Small intestine (tissue), 7 donors: Measurements from ENCODE around the gene PCDHGC4. TPM values are rescaled to one million over a fixed set of nuclear protein-coding genes. Genes with fewer than 3 reads are reported as not detected.

ENCODE experiments used
- DNase-seq, 2 donors: peaks; one replicate each; pipeline versions ENCODE4 v3.0.0 to v3.0.0-alpha.2; 2013
- FAIRE-seq: peaks from 2 replicates; lab custom pipeline; 2012; peaks lifted over from hg19 to GRCh38; lab: Jason Lieb, UNC
- H3K27ac ChIP-seq, 3 donors: one replicate each; pipeline ENCODE4 v1.5.1; 2013; ENCODE audit warnings: low read length in 2 of 3, mild to moderate bottlenecking in 2 of 3, control low read depth in 1 of 3, inconsistent platforms in 1 of 3, low read depth in 1 of 3, moderate library complexity in 1 of 3
- H3K27me3 ChIP-seq, 3 donors: one replicate each; pipeline ENCODE4 v1.6.1; 2013; ENCODE audit warnings: low read length in 3 of 3, inconsistent platforms in 1 of 3; ENCODE audit not compliant: control insufficient read depth in 3 of 3, insufficient read depth in 3 of 3
- H3K36me3 ChIP-seq, 3 donors: one replicate each; pipeline ENCODE4 v1.6.1; 2013; ENCODE audit warnings: low read length in 3 of 3, inconsistent platforms in 1 of 3, low read depth in 1 of 3, mild to moderate bottlenecking in 1 of 3, moderate library complexity in 1 of 3; ENCODE audit not compliant: control insufficient read depth in 3 of 3, insufficient read depth in 2 of 3
- H3K4me1 ChIP-seq, 3 donors: one replicate each; pipeline ENCODE4 v1.6.1; 2013; ENCODE audit warnings: low read length in 2 of 3, inconsistent platforms in 1 of 3, low read depth in 1 of 3, mild to moderate bottlenecking in 1 of 3, moderate library complexity in 1 of 3; ENCODE audit not compliant: control insufficient read depth in 3 of 3, insufficient read depth in 2 of 3
- H3K4me3 ChIP-seq, 3 donors: one replicate each; pipeline ENCODE4 v1.5.1; 2013; ENCODE audit warnings: low read length in 3 of 3, control low read depth in 1 of 3, inconsistent platforms in 1 of 3, low read depth in 1 of 3, mild to moderate bottlenecking in 1 of 3, moderate library complexity in 1 of 3
- H3K9me3 ChIP-seq, 2 donors: one replicate each; pipeline ENCODE4 v1.6.1; 2013; ENCODE audit warnings: low read depth in 1 of 2, low read length in 1 of 2; ENCODE audit not compliant: control insufficient read depth in 2 of 2, insufficient read depth in 1 of 2
- WGBS, 3 donors: extraction: QIAGEN DNeasy Blood & Tissue Kit; methylation state at CpG; one replicate each; pipeline ENCODE4 v1.1.7; 2013; 5-methylcytosine and 5-hydroxymethylcytosine counted together
- polyA plus RNA-seq, 4 donors: library from polyadenylated mRNA; stranded (reverse) in 3 of 4; unstranded in 1 of 4; fragments of 200-250 nt in 3 of 4; fragments of 120-200 nt in 1 of 4; gene quantifications; one replicate each; pipeline versions ENCODE4 v1.2.1 to v1.2.3, GENCODE V29; 2013
- donor health status: healthy with polysubstance abuse.
- donor health status: control.
- donor health status: control.
- donor health status: Bipolar disorder and iron deficiency.
- donor health status: healthy.

Gene PCDHGC4
- polyA plus RNA-seq, 4 donors, result 0.34 TPM; not detected in 2

- Histone ChIP-seq H3K4me3 (no peak overlapping the region), H3K36me3 (peaks cover 9 to 41% (median 38%) of the 10 kb centered on the region in 3 donors), H3K27me3 (no peaks in the 10 kb centered on the region)
Observed at GRCh38 chr5:141532726-141533125, 47.9 kb downstream of the PCDHGC4 start.

GRCh38 chr5:141533897-141534296, 49.1 kb downstream of the PCDHGC4 start:
- peaks cover 5 to 34% (median 30%) of the 10 kb centered on the region in 3 donors for H3K36me3 ChIP-seq
- WGBS, 3 donors, result 100% methylated on average over 1 of the region's 1 CpG
- FAIRE-seq (no peak), DNase-seq (no peak)
- no peaks in the 10 kb centered on the region for H3K9me3 ChIP-seq
- no peaks in the 10 kb centered on the region for H3K27me3 ChIP-seq
- no peaks in the 10 kb centered on the region for H3K4me1 ChIP-seq
- H3K27ac ChIP-seq, result no peak overlapping the region
- no peak overlapping the region for H3K4me3 ChIP-seq

More at GRCh38 chr5:141532726-141533125, 47.9 kb downstream of the PCDHGC4 start:
- Histone ChIP-seq H3K4me1 (no peaks in the 10 kb centered on the region), H3K27ac (no peak overlapping the region), H3K9me3 (no peaks in the 10 kb centered on the region)
- 96 to 100% (median 100%) methylated on average over 1 of the region's 1 CpG for WGBS, 3 donors
- DNase-seq (no peak), FAIRE-seq (no peak)

- Histone ChIP-seq H3K27me3 (no peaks in the 10 kb centered on the region), H3K4me1 (no peaks in the 10 kb centered on the region), H3K36me3 (peaks cover 5 to 30% (median 26%) of the 10 kb centered on the region in 3 donors), H3K9me3 (no peaks in the 10 kb centered on the region), H3K4me3 (no peak overlapping the region), H3K27ac (no peak overlapping the region)
- FAIRE-seq (no peak), DNase-seq (no peak)
- 93 to 99% (median 96%) methylated on average over 4 of the region's 4 CpGs for WGBS, 3 donors
Observed at GRCh38 chr5:141534492-141535213, 49.8 kb downstream of the PCDHGC4 start.

Other genes with a start within 250 kb of the PCDHGC4 start
- 1 to 10 TPM in 2 of 4 donors, under 1 TPM in 2; 0.22 to 1.7 (median 0.65) TPM for gene PCDHB15, start 239.6 kb upstream of the PCDHGC4 start, polyA plus RNA-seq
- under 1 TPM in 3 of 4 donors, not detected in 1; 0.12 to 0.45 (median 0.15) TPM for gene SLC25A2, start 181.0 kb upstream of the PCDHGC4 start, polyA plus RNA-seq
- gene TAF7, start 164.2 kb upstream of the PCDHGC4 start, polyA plus RNA-seq, result 10 to 100 TPM; 58.8 to 91.9 (median 66.1) TPM
- under 1 TPM in 3 of 4 donors, not detected in 1; 0.10 to 0.27 (median 0.13) TPM for gene PCDHGA1, start 154.5 kb upstream of the PCDHGC4 start, polyA plus RNA-seq
- under 1 TPM in 3 of 4 donors, not detected in 1; 0.27 to 0.81 (median 0.64) TPM for gene PCDHGA2, start 146.3 kb upstream of the PCDHGC4 start, polyA plus RNA-seq
- under 1 TPM in 2 of 4 donors, not detected in 2; 0.24 to 0.49 TPM for gene PCDHGA3, start 141.2 kb upstream of the PCDHGC4 start, polyA plus RNA-seq
- gene PCDHGB1, start 134.9 kb upstream of the PCDHGC4 start, polyA plus RNA-seq, result under 1 TPM in 2 of 4 donors, not detected in 2; 0.19 to 0.21 TPM
- gene PCDHGA4, start 130.0 kb upstream of the PCDHGC4 start, polyA plus RNA-seq, result under 1 TPM in 2 of 4 donors, not detected in 2; 0.31 to 0.43 TPM
- gene PCDHGB2, start 125.0 kb upstream of the PCDHGC4 start, polyA plus RNA-seq, result under 1 TPM in 2 of 4 donors, not detected in 2; 0.37 to 0.68 TPM
- under 1 TPM in 2 of 4 donors, not detected in 2; 0.43 to 0.68 TPM for gene PCDHGA5, start 120.9 kb upstream of the PCDHGC4 start, polyA plus RNA-seq
- under 1 TPM in 2 of 4 donors, not detected in 2; 0.31 to 0.43 TPM for gene PCDHGB3, start 114.8 kb upstream of the PCDHGC4 start, polyA plus RNA-seq
- gene PCDHGA6, start 111.1 kb upstream of the PCDHGC4 start, polyA plus RNA-seq, result 1 to 10 TPM in 1 of 4 donors, under 1 TPM in 1, not detected in 2; 0.72 to 1.0 TPM
- gene PCDHGA7, start 102.3 kb upstream of the PCDHGC4 start, polyA plus RNA-seq, result under 1 TPM in 2 of 4 donors, not detected in 2; 0.30 to 0.32 TPM
- under 1 TPM in 2 of 4 donors, not detected in 2; 0.75 to 0.77 TPM for gene PCDHGB4, start 97.3 kb upstream of the PCDHGC4 start, polyA plus RNA-seq
- under 1 TPM in 2 of 4 donors, not detected in 2; 0.10 to 0.15 TPM for gene PCDHGA8, start 92.4 kb upstream of the PCDHGC4 start, polyA plus RNA-seq
- 1 to 10 TPM in 2 of 4 donors, under 1 TPM in 1, not detected in 1; 0.27 to 1.6 (median 1.2) TPM for gene PCDHGB5, start 87.1 kb upstream of the PCDHGC4 start, polyA plus RNA-seq
- 1 to 10 TPM in 1 of 4 donors, under 1 TPM in 1, not detected in 2; 0.75 to 1.0 TPM for gene PCDHGA9, start 82.3 kb upstream of the PCDHGC4 start, polyA plus RNA-seq
- 1 to 10 TPM in 2 of 4 donors, not detected in 2; 1.3 to 1.4 TPM for gene PCDHGB6, start 77.0 kb upstream of the PCDHGC4 start, polyA plus RNA-seq
- gene PCDHGA10, start 72.0 kb upstream of the PCDHGC4 start, polyA plus RNA-seq, result 1 to 10 TPM in 2 of 4 donors, under 1 TPM in 1, not detected in 1; 0.27 to 2.2 (median 1.2) TPM
- 1 to 10 TPM in 2 of 4 donors, not detected in 2; 1.8 to 2.8 TPM for gene PCDHGB7, start 67.4 kb upstream of the PCDHGC4 start, polyA plus RNA-seq
- 1 to 10 TPM in 1 of 4 donors, under 1 TPM in 1, not detected in 2; 0.81 to 1.0 TPM for gene PCDHGA11, start 64.0 kb upstream of the PCDHGC4 start, polyA plus RNA-seq
- gene PCDHGA12, start 54.5 kb upstream of the PCDHGC4 start, polyA plus RNA-seq, result 1 to 10 TPM in 1 of 4 donors, under 1 TPM in 2, not detected in 1; 0.41 to 1.5 (median 0.54) TPM
- gene PCDHGC3, start 9.1 kb upstream of the PCDHGC4 start, polyA plus RNA-seq, result 10 to 100 TPM in 2 of 4 donors, 1 to 10 TPM in 2; 2.5 to 33.3 (median 8.9) TPM
- gene PCDHGC5, start 4.1 kb downstream of the PCDHGC4 start, polyA plus RNA-seq, result under 1 TPM in 2 of 4 donors, not detected in 2; 0.07 to 0.18 TPM
- gene DIAPH1, start 134.0 kb downstream of the PCDHGC4 start, polyA plus RNA-seq, result 10 to 100 TPM; 58.4 to 97.3 (median 90.6) TPM
- gene HDAC3, start 151.8 kb downstream of the PCDHGC4 start, polyA plus RNA-seq, result 10 to 100 TPM; 39.0 to 65.0 (median 49.6) TPM
- gene RELL2, start 152.0 kb downstream of the PCDHGC4 start, polyA plus RNA-seq, result 1 to 10 TPM; 1.9 to 5.4 (median 3.8) TPM
- 10 to 100 TPM in 3 of 4 donors, 1 to 10 TPM in 1; 8.3 to 22.0 (median 13.6) TPM for gene FCHSD1, start 166.4 kb downstream of the PCDHGC4 start, polyA plus RNA-seq
- gene ARAP3, start 197.2 kb downstream of the PCDHGC4 start, polyA plus RNA-seq, result 10 to 100 TPM in 1 of 4 donors, 1 to 10 TPM in 2, under 1 TPM in 1; 0.45 to 14.2 (median 4.6) TPM